Fibroblast of skin of right biceps (primary cell): Measurements from ENCODE around the gene KMT2C.

Experiments used
- DNase-seq: peaks from one replicate; pipeline ENCODE4 v3.0.0-alpha.2; 2013

The KMT2C gene

DNA sequence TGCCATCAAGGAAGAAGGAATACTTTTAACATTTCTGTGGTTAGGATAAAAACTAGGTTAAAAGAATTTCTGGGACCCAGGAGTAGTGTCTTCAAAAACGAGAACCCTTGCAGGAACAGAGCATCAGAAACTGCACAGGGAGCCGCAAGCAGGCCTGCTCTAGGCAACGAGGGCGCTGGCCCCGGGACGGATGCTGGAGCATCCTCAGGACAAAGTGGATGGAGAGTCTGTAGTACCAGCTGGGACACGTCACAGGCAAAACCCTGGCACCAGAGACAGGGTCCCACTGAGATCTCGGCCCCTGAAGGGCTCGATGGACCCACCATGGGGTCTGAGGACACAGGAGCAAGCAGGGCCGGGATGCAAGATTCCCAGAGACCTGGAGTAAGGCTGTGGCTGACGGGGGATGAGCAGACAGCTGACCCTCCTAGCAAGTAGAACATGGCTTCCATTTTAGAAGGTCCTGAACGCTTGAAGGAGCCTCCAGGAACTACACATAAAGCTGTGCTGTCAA, 303.8 kb downstream of the KMT2C start:
- DNase-seq, result no peak

DNA sequence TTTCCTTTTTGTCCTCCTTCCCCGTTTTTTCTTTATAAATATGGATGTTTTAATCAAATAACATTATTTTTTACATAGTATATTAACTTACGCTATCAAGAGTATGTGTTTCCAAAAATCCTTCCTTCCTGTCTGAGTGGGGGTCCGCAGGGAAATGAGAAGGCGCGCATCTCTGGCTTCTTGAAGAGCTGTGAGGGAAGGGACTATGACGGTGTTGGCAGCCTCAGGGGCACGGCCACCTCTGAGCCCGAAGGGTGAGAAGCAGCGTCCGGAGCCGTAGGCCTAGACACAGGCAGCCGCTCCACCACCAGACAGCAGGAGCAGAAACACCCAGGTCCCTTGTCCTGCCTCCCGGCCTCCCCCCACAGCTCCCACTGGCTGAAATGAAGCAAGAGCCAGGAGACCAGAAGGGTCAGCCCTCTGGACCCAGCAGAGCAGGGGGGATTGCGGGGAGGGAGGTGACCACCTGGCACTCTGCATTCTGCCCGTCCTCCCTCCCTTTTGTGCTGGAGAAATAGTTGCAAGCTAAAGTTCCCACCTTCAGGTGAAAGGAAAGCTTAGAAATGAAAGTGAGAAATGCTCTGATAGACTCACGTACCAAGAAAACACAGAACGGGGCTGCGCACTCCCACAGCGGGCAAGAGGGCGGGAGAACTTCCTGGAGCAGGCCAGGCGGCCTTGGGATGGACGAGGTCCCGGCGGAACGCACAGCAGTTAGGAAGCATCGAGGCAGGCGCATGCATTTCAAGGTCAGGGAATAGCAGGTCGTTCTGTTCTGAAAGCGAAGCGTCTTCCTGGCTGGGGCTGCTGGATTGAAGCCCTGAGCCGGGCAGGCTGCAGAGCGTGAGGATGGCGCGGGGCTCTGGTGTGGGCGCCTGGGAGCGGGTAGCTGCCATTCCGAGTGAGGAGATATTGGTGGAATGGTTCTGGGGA, 304.9 kb downstream of the KMT2C start:
- DNase-seq, result no peak

DNA sequence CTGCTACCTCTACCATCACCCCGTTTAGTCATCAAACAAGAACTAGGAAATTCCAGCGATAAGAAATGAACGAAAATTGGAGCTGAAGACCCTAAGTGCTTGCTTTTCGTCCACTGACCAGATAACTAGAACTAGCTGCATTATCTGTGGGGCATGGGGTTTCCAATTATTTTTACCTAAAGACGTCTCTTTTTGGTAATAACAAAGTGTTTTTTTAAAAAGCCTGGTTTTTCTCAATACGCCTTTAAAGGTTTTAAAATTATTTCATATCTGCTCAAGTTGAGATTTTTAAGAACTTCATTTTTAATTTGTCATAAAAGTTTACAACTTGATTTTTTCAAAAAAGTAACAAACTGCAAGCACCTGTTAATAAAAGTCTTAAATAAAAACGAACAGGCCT, 306.1 kb downstream of the KMT2C start:
- no peak for DNase-seq

DNA sequence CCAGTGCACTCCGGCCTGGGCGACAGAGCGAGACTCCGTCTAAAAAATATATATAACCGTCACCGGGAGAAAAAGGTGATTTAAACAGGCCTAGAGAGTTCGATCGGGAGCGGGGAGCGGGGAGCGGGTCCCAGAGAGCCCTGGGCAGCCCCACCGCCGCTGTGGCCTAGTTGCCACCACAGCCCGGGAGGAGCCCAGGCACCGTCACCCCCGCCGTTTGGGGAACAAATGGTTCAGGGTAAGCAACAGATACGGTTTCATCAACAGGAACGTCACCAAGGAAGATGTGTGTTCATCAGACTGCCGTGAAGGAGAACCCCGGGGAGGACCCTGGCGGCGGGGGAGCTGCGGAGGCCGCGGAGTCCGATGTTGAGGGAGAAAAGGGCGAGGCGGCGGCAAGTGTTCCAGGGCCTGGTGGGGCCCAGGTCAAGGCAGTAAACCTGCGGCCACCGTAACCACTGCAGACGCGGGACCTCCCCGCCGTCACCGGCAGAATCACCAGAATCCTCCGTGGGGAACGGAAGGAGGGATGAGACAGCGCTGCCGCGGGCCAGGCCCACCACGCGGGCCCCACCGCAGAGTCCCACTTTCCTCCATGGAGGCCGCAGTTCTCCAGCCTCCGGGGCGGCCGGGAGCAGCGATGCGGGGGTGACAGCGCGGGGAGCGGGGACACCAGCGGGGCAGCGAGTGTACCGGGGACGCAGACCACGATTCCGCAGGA, 306.9 kb downstream of the KMT2C start:
- DNase-seq, result no peak

DNA sequence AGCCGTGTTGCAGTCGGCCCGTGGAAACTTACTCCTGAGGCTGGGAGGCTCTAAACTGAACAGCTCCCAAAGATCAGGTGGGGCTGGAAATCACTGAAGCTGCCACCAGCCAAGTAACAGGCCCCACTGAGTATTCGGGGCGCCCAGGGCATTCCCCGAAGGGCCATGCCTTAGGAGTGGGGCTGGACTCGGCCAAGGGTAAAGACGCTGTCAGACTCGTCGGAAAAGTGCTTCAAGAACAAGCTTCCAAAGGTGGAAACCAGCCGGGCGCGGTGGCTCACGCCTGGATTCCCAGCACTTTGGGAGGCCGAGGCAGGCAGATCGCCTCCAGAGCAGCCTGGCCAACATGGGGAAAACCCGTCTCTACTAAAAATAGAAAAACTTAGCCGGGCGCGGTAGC, 307.6 kb downstream of the KMT2C start:
- no peak for DNase-seq

DNA sequence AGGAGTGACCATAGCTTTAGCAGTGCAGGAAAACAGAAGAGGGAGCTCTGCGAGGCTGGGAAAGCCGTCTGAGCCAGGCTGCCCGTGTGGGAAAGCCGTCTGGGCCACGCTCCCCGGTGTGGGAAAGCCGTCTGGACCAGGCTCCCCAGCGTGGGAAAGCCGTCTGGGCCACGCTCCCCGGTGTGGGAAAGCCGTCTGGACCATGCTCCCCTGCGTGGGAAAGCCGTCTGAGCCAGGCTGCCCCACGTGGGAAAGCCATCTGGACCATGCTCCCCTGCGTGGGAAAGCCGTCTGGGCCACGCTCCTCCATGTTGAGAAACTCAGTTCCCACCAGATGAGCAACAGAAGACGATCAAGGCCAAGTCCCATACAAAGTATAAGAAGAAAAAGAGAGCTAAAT, 308.6 kb downstream of the KMT2C start:
- no peak for DNase-seq

DNA sequence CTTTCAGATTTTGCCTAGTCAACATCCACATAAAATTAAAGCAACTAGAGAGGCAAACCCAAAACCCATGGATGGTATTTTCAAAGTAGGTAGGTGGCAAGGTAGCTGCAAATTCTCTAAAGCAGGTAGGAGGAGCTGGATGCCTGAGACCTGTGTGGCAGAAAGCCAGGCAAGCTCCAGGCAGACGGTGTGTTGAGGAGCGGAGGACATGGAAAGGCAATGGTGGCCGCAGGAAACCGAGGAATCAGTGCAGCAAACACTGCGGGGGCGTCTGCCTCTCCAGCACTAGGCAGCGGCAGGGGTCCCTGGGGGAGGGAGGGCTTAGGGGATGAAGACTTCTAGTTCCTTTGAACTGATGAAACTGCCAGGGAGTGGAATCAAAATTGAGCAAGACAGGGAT, 309.1 kb downstream of the KMT2C start:
- no peak for DNase-seq

DNA sequence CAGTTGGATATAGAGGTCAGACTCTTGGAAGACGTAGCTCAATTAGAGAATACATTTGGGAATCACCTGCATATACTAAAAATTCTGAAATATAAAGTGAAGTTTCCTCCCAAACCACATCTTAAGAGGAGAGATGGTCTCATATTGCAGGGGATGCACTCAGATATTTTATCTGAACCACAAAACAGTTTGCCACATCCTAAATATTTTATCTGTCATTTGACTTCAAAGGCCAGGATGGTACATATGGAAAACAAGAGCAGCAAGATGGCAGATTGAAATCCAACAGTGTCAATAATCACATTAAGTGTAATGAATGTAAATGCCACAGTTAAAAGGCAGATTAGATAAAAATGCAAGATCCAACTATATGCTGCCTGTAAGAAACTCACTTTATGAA, 313.3 kb downstream of the KMT2C start:
- no peak for DNase-seq

DNA sequence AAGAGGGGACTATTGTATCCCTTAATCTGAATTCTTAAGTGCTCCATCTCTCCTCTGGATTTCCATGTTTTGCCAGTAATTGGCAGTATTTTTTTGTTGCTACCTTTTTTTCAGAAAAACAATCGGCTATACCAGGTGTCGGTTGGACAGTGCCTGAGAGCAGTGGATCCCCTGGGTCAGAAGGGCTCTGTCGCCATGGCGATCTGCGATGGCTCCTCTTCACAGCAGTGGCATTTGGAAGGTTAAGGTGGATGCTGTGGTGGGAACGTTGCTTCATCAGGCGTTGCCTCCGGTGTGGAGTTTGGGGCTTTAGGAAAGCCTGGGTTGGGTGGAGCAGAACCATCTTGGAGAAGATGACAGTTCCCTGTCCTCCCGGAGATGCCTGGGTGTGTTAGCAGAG, 314.4 kb downstream of the KMT2C start:
- DNase-seq, result no peak

DNA sequence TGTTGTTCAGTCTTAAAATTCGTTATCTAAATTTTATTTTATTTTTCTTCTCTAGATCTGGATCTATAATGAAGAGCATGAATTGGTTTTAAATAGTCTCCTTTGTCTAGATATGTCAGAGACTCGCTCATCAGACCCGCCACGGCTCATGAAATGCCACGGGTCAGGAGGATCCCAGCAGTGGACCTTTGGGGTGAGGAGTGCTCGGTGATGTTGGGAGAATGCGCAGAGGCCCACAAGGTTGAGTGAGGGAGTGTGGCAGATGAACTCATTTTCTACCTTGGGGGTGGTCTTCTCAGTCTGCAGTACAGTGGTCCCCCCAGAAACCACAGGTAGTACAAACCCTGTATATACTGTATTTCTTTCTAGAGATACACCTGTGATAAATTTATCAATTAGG, 315.0 kb downstream of the KMT2C start:
- no peak for DNase-seq

DNA sequence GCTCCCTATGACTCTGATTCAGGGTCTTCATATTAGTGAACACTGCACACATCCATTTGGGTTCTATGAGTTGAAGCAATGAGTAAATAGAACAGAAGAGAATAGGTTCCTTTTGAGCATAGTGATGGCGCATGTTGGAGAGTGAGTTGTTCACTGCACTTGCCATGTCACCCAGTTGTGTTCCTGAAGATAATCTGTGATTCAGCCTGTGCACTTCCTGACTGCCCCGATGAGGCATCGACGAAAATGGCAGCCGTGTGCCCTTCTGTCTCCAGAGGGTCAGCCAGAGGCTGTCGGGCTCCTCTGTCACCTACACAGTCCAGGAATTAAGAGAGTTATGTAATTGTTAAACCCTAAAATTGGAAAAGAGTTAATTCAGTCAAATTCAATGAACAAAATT, 315.6 kb downstream of the KMT2C start:
- DNase-seq, result no peak

DNA sequence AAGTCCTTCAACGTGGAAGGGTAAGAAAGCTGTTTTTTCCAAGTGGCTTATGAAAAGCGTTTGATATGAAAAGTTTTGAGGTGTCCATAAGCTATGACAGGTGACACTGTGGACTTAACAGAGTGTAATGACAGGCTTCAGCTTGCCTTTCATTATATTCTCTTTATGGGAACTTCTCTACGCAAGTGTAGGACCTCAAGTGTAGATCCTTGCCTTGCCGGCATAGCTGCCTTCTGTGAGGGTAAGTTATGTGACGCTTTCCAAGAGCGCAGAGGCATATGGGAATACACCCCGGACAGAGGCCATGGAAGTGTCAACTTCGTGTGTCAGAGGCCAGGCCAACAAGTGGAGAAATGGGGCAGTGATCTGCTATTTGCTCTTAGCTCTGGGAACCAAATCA, 318.4 kb downstream of the KMT2C start:
- no peak for DNase-seq

DNA sequence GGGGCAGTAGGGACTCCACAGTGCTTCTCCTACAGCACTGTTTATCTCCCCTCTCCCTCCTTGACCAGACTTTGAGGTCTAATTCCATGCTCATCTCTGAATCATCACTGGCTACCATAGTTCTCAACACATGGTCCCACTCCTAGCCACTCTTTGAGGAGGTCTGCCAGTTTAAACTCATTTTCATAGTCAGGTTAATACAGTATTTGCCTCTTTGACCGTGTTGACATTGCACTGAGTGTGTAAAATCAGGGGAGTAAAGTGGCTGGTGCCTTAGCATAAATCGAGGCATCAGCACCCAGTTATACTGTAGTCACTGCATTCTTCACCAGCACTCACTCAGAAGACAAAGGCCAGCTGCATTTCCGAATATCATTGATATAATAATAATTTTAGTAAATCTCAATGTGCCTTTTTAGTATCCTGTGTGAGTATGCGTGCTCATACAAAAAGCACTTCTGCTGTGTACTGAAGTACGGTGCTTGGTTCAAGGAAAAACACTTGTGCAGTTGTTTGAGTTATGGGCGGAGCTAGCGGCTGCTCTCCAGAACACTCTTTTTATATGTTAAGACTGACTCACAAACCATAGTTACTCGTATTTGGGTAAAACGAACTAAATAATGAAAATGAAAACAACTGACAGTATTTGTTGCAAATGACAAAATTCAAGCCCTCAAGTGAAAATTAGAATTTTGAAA, 320.6 kb downstream of the KMT2C start:
- no peak for DNase-seq

DNA sequence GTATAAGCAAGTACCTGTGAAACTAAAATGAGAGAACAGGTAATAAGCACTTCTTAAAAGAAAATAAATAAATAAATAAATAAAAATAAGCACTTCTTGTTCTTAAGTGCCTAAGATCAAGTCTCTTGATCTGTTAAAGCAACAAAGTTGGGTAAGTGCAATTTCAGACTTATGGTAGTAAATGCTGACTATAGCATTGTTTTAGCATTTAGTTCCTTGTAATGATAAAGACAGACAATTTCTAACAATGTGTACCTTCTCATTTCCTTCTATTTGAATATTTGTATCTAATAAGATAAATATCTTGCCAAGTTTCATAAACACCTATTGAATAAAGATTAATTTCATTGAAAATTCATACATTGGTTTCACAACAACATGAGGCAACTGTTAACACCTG, 323.0 kb downstream of the KMT2C start:
- no peak for DNase-seq

DNA sequence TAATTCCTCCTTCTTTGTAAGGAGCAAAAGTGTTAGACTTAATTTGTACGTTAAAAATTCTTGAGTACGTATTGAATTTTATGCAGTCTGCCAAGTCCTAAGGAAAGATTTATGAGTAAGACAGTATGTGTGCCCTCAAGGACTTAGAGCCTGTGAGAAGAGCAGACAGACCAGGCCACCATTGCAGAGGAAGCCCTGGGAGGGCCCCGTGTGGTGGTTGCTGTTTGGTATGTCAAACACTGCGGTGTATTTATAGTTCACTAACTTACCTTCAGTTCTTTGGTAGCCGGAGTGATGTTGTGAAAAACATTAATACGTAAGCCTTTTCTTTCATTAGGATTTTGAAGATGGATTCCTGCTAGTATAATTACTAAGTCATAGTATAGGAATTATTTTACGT, 327.4 kb downstream of the KMT2C start:
- DNase-seq, result no peak

DNA sequence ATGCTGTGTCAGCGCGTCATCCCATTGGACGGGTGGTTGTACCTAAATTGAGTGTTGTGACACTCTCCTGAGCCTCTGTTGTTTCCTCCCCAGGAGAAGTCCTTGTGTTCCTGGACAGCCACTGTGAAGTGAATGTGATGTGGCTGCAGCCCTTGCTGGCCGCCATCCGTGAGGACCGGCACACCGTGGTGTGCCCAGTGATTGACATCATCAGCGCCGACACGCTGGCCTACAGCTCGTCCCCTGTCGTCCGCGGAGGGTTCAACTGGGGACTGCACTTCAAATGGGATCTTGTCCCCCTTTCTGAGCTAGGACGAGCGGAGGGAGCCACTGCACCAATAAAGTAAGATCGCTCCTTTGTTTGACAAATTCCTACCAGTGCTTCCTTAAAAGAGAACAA, 327.9 kb downstream of the KMT2C start:
- DNase-seq, result no peak

DNA sequence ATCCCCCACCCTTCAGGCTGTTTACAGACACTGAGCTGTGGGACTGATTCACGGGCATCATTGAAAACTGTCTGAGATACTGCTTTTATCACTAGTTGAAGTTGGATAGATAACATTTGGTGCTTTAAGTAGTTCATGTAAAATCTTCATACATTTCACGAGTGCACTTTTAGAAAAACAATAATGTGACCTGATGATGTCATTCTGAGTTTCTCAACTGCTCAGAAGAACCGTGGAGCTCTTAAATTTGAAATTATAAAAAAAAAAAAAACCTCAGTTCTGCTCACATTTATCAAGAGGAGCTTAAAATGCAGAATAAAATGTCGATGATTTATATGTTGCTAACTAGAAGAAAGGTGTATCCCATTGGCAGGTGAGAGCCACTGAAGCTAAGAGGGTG, 328.8 kb downstream of the KMT2C start:
- no peak for DNase-seq

DNA sequence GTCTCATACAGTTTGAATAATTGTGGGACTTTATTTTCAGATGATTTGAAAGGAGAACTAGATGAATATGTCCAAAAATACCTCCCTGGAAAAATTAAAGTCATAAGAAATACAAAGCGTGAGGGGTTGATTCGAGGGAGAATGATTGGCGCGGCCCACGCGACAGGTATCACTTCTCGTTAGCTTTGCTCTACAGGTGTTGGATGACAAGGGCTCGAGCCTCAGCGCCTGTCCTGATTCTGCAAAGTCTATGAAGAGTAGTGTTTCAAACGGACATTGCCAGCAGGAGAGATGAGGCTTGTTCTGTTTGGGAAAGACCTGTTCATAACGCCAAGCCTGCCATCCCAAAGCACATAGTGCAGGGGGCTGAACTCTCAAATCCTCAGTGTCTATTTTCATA, 330.6 kb downstream of the KMT2C start:
- DNase-seq, result no peak

DNA sequence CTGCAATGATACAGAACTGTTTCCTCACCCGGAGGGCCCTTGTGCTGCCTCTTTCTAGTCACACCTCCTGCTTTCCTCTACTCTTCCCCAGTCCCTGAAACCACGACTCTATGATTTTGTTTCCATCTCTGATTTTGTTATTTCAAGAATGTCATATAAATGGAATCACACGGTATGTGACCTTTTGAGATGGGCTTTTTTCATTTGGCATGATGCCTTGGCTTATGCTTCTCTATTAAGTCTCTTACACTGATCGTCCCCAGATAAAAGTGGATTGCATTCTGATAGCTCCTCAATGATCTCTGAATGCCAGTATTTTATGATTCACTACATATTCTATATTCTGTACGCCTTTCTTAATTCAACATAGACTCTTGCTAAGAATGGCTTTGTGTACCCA, 332.1 kb downstream of the KMT2C start:
- DNase-seq, result no peak

DNA sequence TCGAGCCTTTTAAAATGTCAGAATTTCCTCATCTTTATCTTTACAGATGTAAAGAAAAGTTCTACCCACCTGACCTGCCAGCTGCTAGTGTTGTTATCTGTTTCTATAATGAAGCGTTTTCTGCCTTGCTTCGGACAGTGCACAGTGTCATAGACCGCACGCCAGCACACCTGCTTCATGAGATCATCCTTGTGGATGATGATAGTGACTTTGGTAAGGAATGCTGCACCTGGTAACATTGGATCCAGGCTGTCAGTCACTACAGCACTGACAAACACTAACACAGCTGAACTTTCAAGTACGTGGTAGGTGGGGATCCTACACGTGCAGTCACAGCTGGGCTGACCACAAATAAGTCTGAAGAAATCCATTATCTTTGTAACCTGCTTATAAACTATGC, 332.7 kb downstream of the KMT2C start:
- DNase-seq, result no peak

DNA sequence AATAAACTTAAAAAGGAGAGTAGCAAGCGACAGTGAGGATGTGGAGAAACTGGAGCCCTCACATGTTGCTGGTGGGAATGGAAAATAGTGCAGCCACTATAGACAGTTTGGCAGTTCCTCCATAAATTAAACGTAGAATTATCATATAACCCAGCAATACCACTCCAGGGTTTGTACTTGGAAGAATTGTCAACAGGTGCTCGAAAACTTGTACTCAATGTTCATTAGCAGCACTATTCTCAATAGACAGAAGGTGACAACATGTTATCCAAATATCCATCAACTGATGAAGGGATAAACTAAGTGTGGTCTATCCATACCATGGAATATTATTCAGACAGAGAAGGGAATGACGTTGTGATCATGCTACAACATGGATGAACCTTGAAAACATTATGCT, 338.5 kb downstream of the KMT2C start:
- no peak for DNase-seq

DNA sequence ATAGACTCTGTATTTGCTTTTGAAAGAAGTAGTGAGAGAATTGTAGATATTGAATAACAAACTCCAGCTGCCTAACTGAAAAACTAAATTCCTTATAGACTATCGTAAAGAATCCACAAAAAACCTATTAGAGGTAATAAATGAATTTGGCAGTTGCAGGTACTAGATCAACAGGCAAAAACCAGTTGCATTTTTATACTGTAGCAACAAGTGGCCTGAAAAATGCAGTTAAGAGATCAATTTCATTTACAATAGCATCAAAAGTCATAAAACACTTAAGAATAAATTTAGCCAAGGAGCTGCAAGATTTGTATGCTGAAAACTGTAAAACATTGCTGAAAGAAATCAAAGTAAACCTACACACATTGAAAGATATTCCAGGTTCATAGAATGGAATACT, 340.0 kb downstream of the KMT2C start:
- no peak for DNase-seq

DNA sequence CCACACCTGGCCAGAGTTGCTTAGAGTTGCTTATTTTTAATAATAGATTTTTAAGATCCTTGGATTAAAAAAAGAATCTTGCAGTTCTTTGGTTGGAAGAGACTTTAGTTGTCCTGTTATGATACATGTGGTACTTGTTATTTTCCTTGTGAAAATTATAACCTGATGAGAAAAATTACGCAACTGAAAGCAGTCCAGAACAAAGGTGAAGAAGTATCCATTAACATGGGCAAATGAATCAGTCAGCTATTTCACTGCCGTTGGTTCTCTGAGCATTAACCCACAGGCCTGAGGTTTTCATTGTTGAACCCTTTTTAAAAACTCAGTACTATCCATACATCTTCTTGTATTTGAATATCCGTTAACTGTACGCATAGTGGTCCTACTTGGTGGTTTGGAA, 342.1 kb downstream of the KMT2C start:
- no peak for DNase-seq

DNA sequence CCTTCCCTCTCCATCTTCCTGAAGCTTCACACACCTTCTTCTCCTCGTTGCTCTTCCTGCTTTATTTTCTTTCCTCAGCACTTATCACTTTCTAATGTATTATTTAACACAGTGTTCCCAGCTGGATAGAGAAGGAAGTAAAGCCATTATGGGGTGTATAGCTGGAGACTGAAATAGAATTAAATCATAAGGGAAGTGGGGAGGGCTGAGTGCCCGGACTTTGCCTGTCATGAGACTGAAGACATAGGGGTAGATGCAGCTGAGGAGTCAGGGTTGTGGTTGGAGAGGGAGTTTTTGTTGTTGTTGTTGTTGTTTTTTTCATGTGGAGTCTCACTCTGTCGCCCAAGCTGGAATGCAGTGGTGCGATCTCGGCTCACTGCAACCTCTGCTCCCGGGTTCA, 345.1 kb downstream of the KMT2C start:
- no peak for DNase-seq
